ENCODE results near the gene CFDP1.

CFDP1 gene

GRCh38 chr16:75263291-75263962 is 169.9 kb downstream of the CFDP1 start:
- TF ChIP-seq FOXP2 (optimal IDR thresholded peaks at IDR 0.05; ENCODE audit: borderline replicate concordance, extremely low read depth, extremely low read length, insufficient read depth): no peak
- TF ChIP-seq TAF1 (IDR thresholded peaks at IDR 0.05; ENCODE audit: borderline replicate concordance, insufficient read depth, low read length): no peak
- no peak for TF ChIP-seq SIN3A (IDR thresholded peaks at IDR 0.05; ENCODE audit: borderline replicate concordance, insufficient read depth, low read length)
- no peak for TF ChIP-seq REST (IDR thresholded peaks at IDR 0.05; ENCODE audit: insufficient read depth in 1 of 2, low read depth in 2 of 2, low read length in 2 of 2)
- TF ChIP-seq POLR2AphosphoS5 (IDR thresholded peaks at IDR 0.05; ENCODE audit: low read depth, low read length): no peak

- TF ChIP-seq TAF1 (IDR thresholded peaks at IDR 0.05; ENCODE audit: borderline replicate concordance, insufficient read depth, low read length): no peak
- TF ChIP-seq POLR2AphosphoS5 (IDR thresholded peaks at IDR 0.05; ENCODE audit: low read depth, low read length): no peak
- TF ChIP-seq REST (IDR thresholded peaks at IDR 0.05; ENCODE audit: insufficient read depth in 1 of 2, low read depth in 2 of 2, low read length in 2 of 2): no peak
- TF ChIP-seq FOXP2 (optimal IDR thresholded peaks at IDR 0.05; ENCODE audit: borderline replicate concordance, extremely low read depth, extremely low read length, insufficient read depth): no peak
- TF ChIP-seq SIN3A (IDR thresholded peaks at IDR 0.05; ENCODE audit: borderline replicate concordance, insufficient read depth, low read length): no peak
Observed at GRCh38 chr16:75262800-75263127, 170.5 kb downstream of the CFDP1 start.

- no peak for TF ChIP-seq FOXP2 (optimal IDR thresholded peaks at IDR 0.05; ENCODE audit: borderline replicate concordance, extremely low read depth, extremely low read length, insufficient read depth)
- TF ChIP-seq TAF1 (IDR thresholded peaks at IDR 0.05; ENCODE audit: borderline replicate concordance, insufficient read depth, low read length): no peak
Observed at GRCh38 chr16:75262104-75262799, 171.1 kb downstream of the CFDP1 start.

GRCh38 chr16:75261590-75262078 is 171.7 kb downstream of the CFDP1 start:
- TF ChIP-seq REST (IDR thresholded peaks at IDR 0.05; ENCODE audit: insufficient read depth in 1 of 2, low read depth in 2 of 2, low read length in 2 of 2) (no peak), TAF1 (IDR thresholded peaks at IDR 0.05; ENCODE audit: borderline replicate concordance, insufficient read depth, low read length) (no peak), FOXP2 (optimal IDR thresholded peaks at IDR 0.05; ENCODE audit: borderline replicate concordance, extremely low read depth, extremely low read length, insufficient read depth) (no peak), POLR2AphosphoS5 (IDR thresholded peaks at IDR 0.05; ENCODE audit: low read depth, low read length) (no peak), SIN3A (IDR thresholded peaks at IDR 0.05; ENCODE audit: borderline replicate concordance, insufficient read depth, low read length) (no peak)

- TF ChIP-seq FOXP2 (optimal IDR thresholded peaks at IDR 0.05; ENCODE audit: borderline replicate concordance, extremely low read depth, extremely low read length, insufficient read depth) (no peak), TAF1 (IDR thresholded peaks at IDR 0.05; ENCODE audit: borderline replicate concordance, insufficient read depth, low read length) (no peak), SIN3A (IDR thresholded peaks at IDR 0.05; ENCODE audit: borderline replicate concordance, insufficient read depth, low read length) (no peak), REST (IDR thresholded peaks at IDR 0.05; ENCODE audit: insufficient read depth in 1 of 2, low read depth in 2 of 2, low read length in 2 of 2) (no peak), POLR2AphosphoS5 (IDR thresholded peaks at IDR 0.05; ENCODE audit: low read depth, low read length) (no peak)
Observed at GRCh38 chr16:75260851-75261589, 172.3 kb downstream of the CFDP1 start.

All from PFSK-1 (cell line).